Calu3 (cell line): ENCODE measurements around the gene HDC. TPM values are rescaled to one million over a fixed set of nuclear protein-coding genes. Genes with fewer than 3 reads are reported as not detected.

Source experiments
- BruUV-seq: library from RNA; stranded (reverse); fragments of 400-500 nt; replicated peaks from 2 replicates; lab custom pipeline; 2021; lab: Mats Ljungman, UMichigan
- CTCF ChIA-PET: fragments of 300-600 bp; sonication (Branson Sonifier 250); formaldehyde crosslinking; loops from one replicate; lab custom pipeline; 2022; ENCODE audit warnings: antibody characterized with exemption; lab: Charles Lee
- DNase-seq: peaks from one replicate; pipeline ENCODE4 v3.0.0; 2022
- H3K27ac Mint-ChIP-seq: one replicate; pipeline ENCODE4 v1.8.0; 2022; ENCODE audit warnings: mixed read lengths; ENCODE audit not compliant: unreplicated experiment
- H3K27me3 Mint-ChIP-seq: one replicate; pipeline ENCODE4 v1.8.0; 2022; ENCODE audit warnings: mixed read lengths; ENCODE audit not compliant: unreplicated experiment
- H3K36me3 Mint-ChIP-seq: one replicate; pipeline ENCODE4 v1.8.0; 2022; ENCODE audit warnings: mild to moderate bottlenecking, moderate library complexity, mixed read lengths; ENCODE audit not compliant: insufficient read depth, unreplicated experiment
- H3K4me1 Mint-ChIP-seq: one replicate; pipeline ENCODE4 v1.8.0; 2022; ENCODE audit warnings: mild to moderate bottlenecking, low read depth, mixed read lengths; ENCODE audit not compliant: unreplicated experiment
- H3K4me3 Mint-ChIP-seq: one replicate; pipeline ENCODE4 v1.8.0; 2022; ENCODE audit warnings: mild to moderate bottlenecking, low read depth, moderate library complexity, mixed read lengths; ENCODE audit not compliant: unreplicated experiment
- H3K9me3 Mint-ChIP-seq: one replicate; pipeline ENCODE4 v1.8.0; 2022; ENCODE audit warnings: low read depth, mixed read lengths; ENCODE audit not compliant: unreplicated experiment
- intact Hi-C: fragments of 100-400 bp; cut with micrococcal nuclease; formaldehyde crosslinking; loops from one replicate; pipeline ENCODE4 v1.10.0; 2022; ENCODE audit not compliant: unreplicated experiment
- total RNA-seq: library from RNA; stranded (reverse); gene quantifications from 2 replicates; pipeline ENCODE4 v1.2.3, GENCODE V29; 2022
- TF ChIP-seq, protein P1 (sequence below): fragments of 200-600 bp; IDR thresholded peaks from one replicate; pipeline ENCODE4 v1.8.0; 2022; ENCODE audit warnings: antibody characterized with exemption; ENCODE audit not compliant: unreplicated experiment

Gene HDC
- total RNA-seq, 1 experiment from 2014 or later = not detected

DNA sequence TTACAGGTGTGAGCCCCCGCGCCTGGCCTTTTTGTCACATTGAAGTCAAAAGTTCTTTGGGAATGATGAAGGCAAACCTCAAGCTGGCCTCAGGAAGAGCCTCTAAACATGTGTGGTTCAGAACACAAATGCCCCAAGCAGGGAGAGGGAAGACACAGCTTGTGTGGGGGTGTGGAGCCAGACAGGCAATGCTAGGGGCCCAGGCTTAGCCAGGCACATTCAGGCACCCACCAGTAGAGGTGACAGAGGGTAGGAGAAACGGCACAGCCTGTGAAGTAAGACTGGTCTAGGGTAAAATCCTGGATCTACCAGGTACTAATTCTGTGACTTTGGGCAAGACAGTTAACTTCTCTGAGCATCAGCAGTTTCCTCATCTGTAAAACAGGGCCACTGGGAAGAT, 3.5 kb downstream of the HDC start:
- intact Hi-C loops = no loop called here
- no peaks in the 10 kb centered on the region for H3K36me3 Mint-ChIP-seq
- H3K9me3 Mint-ChIP-seq = no peaks in the 10 kb centered on the region
- CTCF ChIA-PET = no interaction called here
- no peak for DNase-seq
- no peak overlapping the region for H3K27ac Mint-ChIP-seq
- BruUV-seq = no TSS peak
- peaks cover 40% of the 10 kb centered on the region for H3K27me3 Mint-ChIP-seq
- H3K4me1 Mint-ChIP-seq = peaks cover 10% of the 10 kb centered on the region
- no peak overlapping the region for H3K4me3 Mint-ChIP-seq
- TF ChIP-seq, protein P1, sequence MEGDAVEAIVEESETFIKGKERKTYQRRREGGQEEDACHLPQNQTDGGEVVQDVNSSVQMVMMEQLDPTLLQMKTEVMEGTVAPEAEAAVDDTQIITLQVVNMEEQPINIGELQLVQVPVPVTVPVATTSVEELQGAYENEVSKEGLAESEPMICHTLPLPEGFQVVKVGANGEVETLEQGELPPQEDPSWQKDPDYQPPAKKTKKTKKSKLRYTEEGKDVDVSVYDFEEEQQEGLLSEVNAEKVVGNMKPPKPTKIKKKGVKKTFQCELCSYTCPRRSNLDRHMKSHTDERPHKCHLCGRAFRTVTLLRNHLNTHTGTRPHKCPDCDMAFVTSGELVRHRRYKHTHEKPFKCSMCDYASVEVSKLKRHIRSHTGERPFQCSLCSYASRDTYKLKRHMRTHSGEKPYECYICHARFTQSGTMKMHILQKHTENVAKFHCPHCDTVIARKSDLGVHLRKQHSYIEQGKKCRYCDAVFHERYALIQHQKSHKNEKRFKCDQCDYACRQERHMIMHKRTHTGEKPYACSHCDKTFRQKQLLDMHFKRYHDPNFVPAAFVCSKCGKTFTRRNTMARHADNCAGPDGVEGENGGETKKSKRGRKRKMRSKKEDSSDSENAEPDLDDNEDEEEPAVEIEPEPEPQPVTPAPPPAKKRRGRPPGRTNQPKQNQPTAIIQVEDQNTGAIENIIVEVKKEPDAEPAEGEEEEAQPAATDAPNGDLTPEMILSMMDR = no peak

DNA sequence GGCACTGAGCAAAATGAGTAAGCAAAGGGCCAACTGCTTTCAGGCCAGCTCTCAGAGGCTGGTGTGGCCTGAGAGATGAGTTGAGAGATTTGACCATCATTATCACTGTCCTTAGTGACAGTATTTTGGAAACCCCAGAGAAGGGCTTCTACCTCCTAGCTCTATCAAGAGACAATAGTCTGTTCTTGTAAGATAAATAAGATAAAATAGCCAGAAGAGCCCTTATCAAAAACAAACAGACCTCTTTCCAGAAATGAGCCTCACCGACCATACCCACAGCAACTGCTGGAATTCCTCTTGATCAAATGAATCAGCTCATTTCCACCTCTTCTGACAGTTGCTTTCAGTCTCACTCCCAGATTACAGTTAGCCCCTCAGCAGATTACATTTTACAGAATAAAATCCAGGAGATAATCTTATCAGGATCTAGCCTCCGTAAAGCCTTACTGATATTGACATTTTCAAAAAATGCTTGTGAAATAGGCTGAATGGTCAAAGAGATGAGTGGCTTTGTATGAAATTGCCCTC, 4.5 kb downstream of the HDC start:
- CTCF ChIA-PET = interaction anchor here (0.9 to 1.2 kb wide), 2 partner anchors 55 to 127 kb away, joined by 3 read pairs; no protein-coding TSS in a partner anchor
- H3K9me3 Mint-ChIP-seq = no peaks in the 10 kb centered on the region
- no peak overlapping the region for H3K27ac Mint-ChIP-seq
- DNase-seq = no peak
- peaks cover 33% of the 10 kb centered on the region for H3K27me3 Mint-ChIP-seq
- H3K4me1 Mint-ChIP-seq = peaks cover 18% of the 10 kb centered on the region
- H3K4me3 Mint-ChIP-seq = no peak overlapping the region
- intact Hi-C loops = no loop called here
- BruUV-seq = no TSS peak
- no peaks in the 10 kb centered on the region for H3K36me3 Mint-ChIP-seq
- TF ChIP-seq, protein P1 = no peak

DNA sequence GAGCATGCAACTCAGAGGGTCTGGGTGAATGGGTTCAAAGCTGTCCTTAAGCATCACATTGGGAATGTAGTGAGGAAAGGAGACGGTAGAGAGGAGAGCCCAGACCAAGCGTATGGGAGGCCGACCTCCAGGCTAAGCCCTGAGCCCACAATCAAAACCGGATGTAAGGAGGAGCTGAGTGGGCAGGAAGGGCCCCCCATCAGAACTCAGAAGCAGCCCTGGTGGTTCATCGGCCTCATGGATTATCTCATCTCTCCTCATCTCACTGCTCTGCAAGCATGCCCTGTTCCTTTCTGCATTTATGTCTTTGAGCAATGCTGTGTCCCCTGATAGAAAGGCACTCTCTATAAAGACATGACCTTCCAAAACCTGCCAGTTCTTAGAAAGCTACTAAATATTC, 6.2 kb downstream of the HDC start:
- TF ChIP-seq, protein P1 = no peak
- Mint-ChIP-seq H3K4me3 (no peak overlapping the region), H3K9me3 (no peaks in the 10 kb centered on the region), H3K4me1 (peaks cover 20% of the 10 kb centered on the region), H3K27me3 (peaks cover 15% of the 10 kb centered on the region), H3K36me3 (no peaks in the 10 kb centered on the region), H3K27ac (no peak overlapping the region)
- intact Hi-C loops = loop anchor here (5.0 kb wide), 1 partner anchor 77 kb away; the partner anchor contains the start of gene SLC27A2
- DNase-seq = no peak
- no TSS peak for BruUV-seq
- CTCF ChIA-PET = interaction anchor here (0.6 kb wide), 1 partner anchor 662 kb away, joined by 3 read pairs; no protein-coding TSS in a partner anchor

DNA sequence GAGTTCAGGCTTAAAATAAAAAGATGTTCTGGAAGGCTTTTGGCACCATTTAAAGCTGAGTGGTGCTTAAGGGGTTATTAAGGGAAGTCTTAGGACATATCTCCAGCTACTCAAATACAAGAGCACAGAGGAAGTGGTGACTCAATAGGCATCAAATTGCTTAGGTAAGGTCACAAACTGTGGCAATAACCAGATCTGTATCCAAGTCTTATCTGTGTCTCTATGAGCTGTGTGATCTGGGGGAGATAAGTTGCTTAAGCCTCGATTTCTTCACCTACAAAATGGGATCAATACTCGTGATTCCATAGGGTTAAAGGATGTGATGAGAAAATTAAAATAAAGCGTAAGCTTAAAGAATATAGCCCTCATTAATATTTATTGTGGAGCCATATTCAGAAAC, 7.6 kb downstream of the HDC start:
- Mint-ChIP-seq H3K4me3 (no peak overlapping the region), H3K27me3 (peaks cover 6% of the 10 kb centered on the region), H3K4me1 (peaks cover 20% of the 10 kb centered on the region), H3K36me3 (no peaks in the 10 kb centered on the region), H3K27ac (no peak overlapping the region), H3K9me3 (no peaks in the 10 kb centered on the region)
- no TSS peak for BruUV-seq
- TF ChIP-seq, protein P1 = no peak
- no peak for DNase-seq
- CTCF ChIA-PET = interaction anchor here (0.6 to 0.9 kb wide), 2 partner anchors 21 to 307 kb away, joined by 3 to 6 read pairs; no protein-coding TSS in a partner anchor
- intact Hi-C loops = loop anchor here (5.0 kb wide), 1 partner anchor 76 kb away; the partner anchor contains the start of gene SLC27A2
